Measurements from ENCODE around the gene PNKP. TPM values are rescaled to one million over a fixed set of nuclear protein-coding genes. Genes with fewer than 3 reads are reported as not detected.

Gene PNKP
- total and polyA plus RNA-seq, 2 of the 8 experiments (the other 6 are each of a cell fraction or from before 2014, with no cell fraction given): 45.8 to 105 TPM

DNA sequence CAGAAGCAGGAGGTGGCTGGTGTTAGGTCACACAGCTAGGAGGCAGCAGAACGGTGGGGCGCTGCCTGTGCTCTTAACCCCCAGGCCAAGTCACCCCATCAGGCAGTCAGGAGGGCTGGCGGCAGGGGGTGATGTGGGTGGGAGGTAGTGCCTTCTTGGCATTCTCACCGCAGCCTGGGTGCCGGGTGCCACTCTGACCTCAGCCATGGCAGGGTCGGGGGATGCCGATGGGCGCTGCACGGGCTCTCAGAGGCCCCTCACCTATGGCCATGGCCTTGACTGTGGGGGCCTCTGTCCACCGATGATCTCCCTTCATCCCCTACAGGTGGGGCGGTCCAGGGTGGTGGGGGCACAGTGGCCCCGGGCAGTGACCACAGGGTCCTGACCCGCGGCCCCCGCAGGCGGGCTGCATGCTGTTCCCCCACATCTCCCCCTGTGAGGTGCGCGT is 10.8 kb downstream of the PNKP start:
- Histone ChIP-seq H3K23me2 (ENCODE audit: low read depth, low read length) (peaks cover 6% of the 10 kb centered on the region; the same call in 1 of the 2 replicates), H2AK5ac (ENCODE audit: low read depth, low read length) (no peak overlapping the region), H4K91ac (replicated peaks; ENCODE audit: insufficient read length, low read length) (no peak overlapping the region), H3K4me1 (replicated peaks in 1 of 4; ENCODE audit: control insufficient read depth in 3 of 4, insufficient read depth in 4 of 4, low read length in 3 of 4) (peaks cover 0 to 12% (median 8%) of the 10 kb centered on the region in 4 experiments; a peak in 6 of 7 replicates), H3K36me3 (ENCODE audit: control insufficient read depth in 2 of 4, insufficient read depth in 4 of 4, low read length in 3 of 4) (peaks cover 21 to 73% (median 44%) of the 10 kb centered on the region in 4 experiments), H3K79me1 (ENCODE audit: low read depth, low read length) (peaks cover 20% of the 10 kb centered on the region), H3K18ac (ENCODE audit: extremely low read depth, low read length) (no peak overlapping the region), H4K5ac (ENCODE audit: insufficient read length, low read depth, low read length) (no peak overlapping the region), H3K27ac (ENCODE audit: low read depth, low read length) (no peak overlapping the region), H3K4me3 (ENCODE audit: extremely low read depth in 1 of 4, insufficient read depth in 2 of 4, low read depth in 3 of 4, low read length in 4 of 4) (no peak overlapping the region), H3K23ac (ENCODE audit: insufficient read length) (no peak overlapping the region), H2BK12ac (ENCODE audit: low read depth, low read length) (no peak overlapping the region), H3K27me3 (replicated peaks in 1 of 4; ENCODE audit: control insufficient read depth in 3 of 4, extremely low read depth in 1 of 4, insufficient read depth in 3 of 4, low read length in 3 of 4) (no peaks in the 10 kb centered on the region; a peak in 1 of 7 replicates), H2BK20ac (ENCODE audit: low read length) (no peak overlapping the region), H3K9ac (replicated peaks in 1 of 4; ENCODE audit: extremely low read depth in 1 of 4, low read depth in 3 of 4, low read length in 3 of 4) (no peak overlapping the region), H4K20me1 (replicated peaks in 1 of 2; ENCODE audit: control insufficient read depth in 1 of 2, insufficient read depth in 2 of 2, low read length in 2 of 2) (peaks cover 50 to 64% of the 10 kb centered on the region in 2 experiments), H2BK5ac (ENCODE audit: low read depth, low read length) (no peak overlapping the region), H3K79me2 (ENCODE audit: control insufficient read depth in 1 of 2, insufficient read depth in 2 of 2, low read length in 2 of 2) (peaks cover 15 to 28% of the 10 kb centered on the region in 2 experiments), H3K4ac (replicated peaks; ENCODE audit: insufficient read length, low read depth, low read length) (no peak overlapping the region), H4K8ac (ENCODE audit: extremely low read depth, insufficient read depth, low read length) (no peak overlapping the region), H3K4me2 (ENCODE audit: insufficient read depth in 1 of 2, low read depth in 2 of 2, low read length in 2 of 2) (no peak overlapping the region), H2BK120ac (replicated peaks; ENCODE audit: low read depth, low read length) (no peak overlapping the region), H3K56ac (replicated peaks; ENCODE audit: insufficient read length, low read depth, low read length) (no peak overlapping the region), H2AFZ (ENCODE audit: low read length) (no peak overlapping the region), H3K14ac (ENCODE audit: insufficient read length) (no peak overlapping the region), H3K9me3 (ENCODE audit: insufficient read depth in 2 of 2, low read depth in 1 of 2, low read length in 1 of 2) (no peaks in the 10 kb centered on the region), H2BK15ac (ENCODE audit: low read length) (no peak overlapping the region)
- no peak for DNase-seq (ENCODE audit: low read depth in 1 of 2, low spot score in 2 of 2)
- WGBS, 2 experiments (ENCODE audit: extremely low coverage in 1 of 2, insufficient coverage in 1 of 2, insufficient read length in 1 of 2, insufficient replicate concordance in 2 of 2, low coverage in 1 of 2, low lambda C conversion rate in 2 of 2, missing lambda C conversion rate in 1 of 2): 97% methylated on average over 8 of the region's 18 CpGs; no CpG with 5 or more reads in 1 of the 2 experiments
- CTCF ChIA-PET (ENCODE audit: partially characterized antibody): interaction anchor here (1.7 kb wide), 1 partner anchor 32 kb away, joined by 3 read pairs; no protein-coding TSS in a partner anchor
- TF ChIP-seq TEAD4 (IDR thresholded peaks at IDR 0.05; ENCODE audit: low read depth, low read length): no peak
- TF ChIP-seq POLR2A (IDR thresholded peaks at IDR 0.05; ENCODE audit: control extremely low read depth in 1 of 2, low read depth in 2 of 2, low read length in 2 of 2): peak in 1 of 2 experiments; percentile 45; a peak in 1 of 3 replicates
- POLR2A ChIA-PET (ENCODE audit: partially characterized antibody): interaction anchor here (1.0 to 12.4 kb wide), 7 partner anchors 9 to 161 kb away, joined by 3 to 247 read pairs (median 6); partner anchors contain the start of genes AKT1S1, PNKP and TBC1D17
- FAIRE-seq: no peak

Data from H1 (cell line).